ENCODE data around the gene COPS8. TPM values are rescaled to one million over a fixed set of nuclear protein-coding genes. Genes with fewer than 3 reads are reported as not detected.

COPS8 gene
- total RNA-seq, 1 experiment from 2014 or later, result 87.4 TPM

GRCh38 chr2:237062585-237062984 lies 23.1 kb upstream of the COPS8 start:
- Histone ChIP-seq H3K27me3 (replicated peaks; ENCODE audit: insufficient read depth, low read depth, low read length, poor library complexity) (no peaks in the 10 kb centered on the region), H3K36me3 (ENCODE audit: insufficient read depth, low read length, poor library complexity, severe bottlenecking) (no peaks in the 10 kb centered on the region), H3K9me3 (ENCODE audit: low read depth, low read length, poor library complexity, severe bottlenecking) (no peaks in the 10 kb centered on the region), H3K4me1 (ENCODE audit: insufficient read depth, low read length, poor library complexity, severe bottlenecking) (no peaks in the 10 kb centered on the region), H3K4me3 (ENCODE audit: low read depth, low read length, poor library complexity, severe bottlenecking) (no peak overlapping the region), H3K27ac (ENCODE audit: low read depth, low read length, poor library complexity, severe bottlenecking) (no peak overlapping the region)
- TF ChIP-seq EZH2 (IDR thresholded peaks at IDR 0.05; ENCODE audit: borderline replicate concordance, low read depth, low read length, poor library complexity, severe bottlenecking), result no peak
- no peak for TF ChIP-seq CTCF (conservative IDR thresholded peaks at IDR 0.05; ENCODE audit: low read depth, low read length)
- DNase-seq (ENCODE audit: low spot score), result no peak
- ChIA-PET POLR2A (ENCODE audit: low non-redundant PET) (no interaction called here), CTCF (no interaction called here)
- no TSS peak for BruUV-seq (replicated peaks)
- intact Hi-C loops (cut with micrococcal nuclease; ENCODE audit: unreplicated experiment), result loop anchor here (10.0 kb wide), 1 partner anchor 878 kb away; no protein-coding TSS in a partner anchor

- intact Hi-C loops (cut with micrococcal nuclease; ENCODE audit: unreplicated experiment), result loop anchor here (10.0 kb wide), 1 partner anchor 880 kb away; no protein-coding TSS in a partner anchor
- H3K36me3 ChIP-seq (ENCODE audit: insufficient read depth, low read length, poor library complexity, severe bottlenecking), result no peaks in the 10 kb centered on the region
- no peaks in the 10 kb centered on the region for H3K27me3 ChIP-seq (replicated peaks; ENCODE audit: insufficient read depth, low read depth, low read length, poor library complexity)
- H3K4me3 ChIP-seq (ENCODE audit: low read depth, low read length, poor library complexity, severe bottlenecking), result no peak overlapping the region
- H3K27ac ChIP-seq (ENCODE audit: low read depth, low read length, poor library complexity, severe bottlenecking), result no peak overlapping the region
- POLR2A ChIA-PET (ENCODE audit: low non-redundant PET), result no interaction called here
- TF ChIP-seq CTCF (conservative IDR thresholded peaks at IDR 0.05; ENCODE audit: low read depth, low read length), result no peak
- TF ChIP-seq EZH2 (IDR thresholded peaks at IDR 0.05; ENCODE audit: borderline replicate concordance, low read depth, low read length, poor library complexity, severe bottlenecking), result no peak
- CTCF ChIA-PET, result no interaction called here
- H3K4me1 ChIP-seq (ENCODE audit: insufficient read depth, low read length, poor library complexity, severe bottlenecking), result no peaks in the 10 kb centered on the region
- BruUV-seq (replicated peaks), result no TSS peak
- no peak for DNase-seq (ENCODE audit: low spot score)
- no peaks in the 10 kb centered on the region for H3K9me3 ChIP-seq (ENCODE audit: low read depth, low read length, poor library complexity, severe bottlenecking)
Observed at GRCh38 chr2:237064203-237065070, 21.3 kb upstream of the COPS8 start.

GRCh38 chr2:237065071-237065377 lies 20.7 kb upstream of the COPS8 start:
- intact Hi-C loops (cut with micrococcal nuclease; ENCODE audit: unreplicated experiment), result loop anchor here (10.0 kb wide), 1 partner anchor 880 kb away; no protein-coding TSS in a partner anchor
- H3K4me1 ChIP-seq (ENCODE audit: insufficient read depth, low read length, poor library complexity, severe bottlenecking), result no peaks in the 10 kb centered on the region
- ChIA-PET CTCF (no interaction called here), POLR2A (ENCODE audit: low non-redundant PET) (no interaction called here)
- DNase-seq (ENCODE audit: low spot score), result no peak
- TF ChIP-seq EZH2 (IDR thresholded peaks at IDR 0.05; ENCODE audit: borderline replicate concordance, low read depth, low read length, poor library complexity, severe bottlenecking), result no peak
- TF ChIP-seq CTCF (conservative IDR thresholded peaks at IDR 0.05; ENCODE audit: low read depth, low read length), result no peak
- H3K27ac ChIP-seq (ENCODE audit: low read depth, low read length, poor library complexity, severe bottlenecking), result no peak overlapping the region
- no TSS peak for BruUV-seq (replicated peaks)
- H3K9me3 ChIP-seq (ENCODE audit: low read depth, low read length, poor library complexity, severe bottlenecking), result no peaks in the 10 kb centered on the region
- no peaks in the 10 kb centered on the region for H3K36me3 ChIP-seq (ENCODE audit: insufficient read depth, low read length, poor library complexity, severe bottlenecking)
- no peaks in the 10 kb centered on the region for H3K27me3 ChIP-seq (replicated peaks; ENCODE audit: insufficient read depth, low read depth, low read length, poor library complexity)
- H3K4me3 ChIP-seq (ENCODE audit: low read depth, low read length, poor library complexity, severe bottlenecking), result no peak overlapping the region
